ENCODE results near the gene EGFR.

The EGFR gene

GRCh38 chr7:55230014-55230413 lies 211.2 kb downstream of the EGFR start:
- intact Hi-C loops (cut with DNase I) = no loop called here
- DNase-seq = no peak

- intact Hi-C loops (cut with DNase I) = no loop called here
- no peak for DNase-seq
These were observed 213.0 kb downstream of the EGFR start for GRCh38 chr7:55231736-55232280.

- intact Hi-C loops (cut with DNase I) = no loop called here
- no peak for DNase-seq
These were observed 214.2 kb downstream of the EGFR start for GRCh38 chr7:55233001-55233400.

- DNase-seq = no peak
These were observed 215.6 kb downstream of the EGFR start for GRCh38 chr7:55234408-55234807.

GRCh38 chr7:55235115-55235514 lies 216.3 kb downstream of the EGFR start:
- no peak for DNase-seq
- intact Hi-C loops (cut with DNase I) = no loop called here

More at GRCh38 chr7:55234408-55234807, 215.6 kb downstream of the EGFR start:
- intact Hi-C loops (cut with DNase I) = no loop called here

- no peak for DNase-seq
- intact Hi-C loops (cut with DNase I) = no loop called here
These were observed 217.0 kb downstream of the EGFR start for GRCh38 chr7:55235801-55236200.

- intact Hi-C loops (cut with DNase I) = no loop called here
- no peak for DNase-seq
These were observed 217.7 kb downstream of the EGFR start for GRCh38 chr7:55236476-55236875.

- intact Hi-C loops (cut with DNase I) = no loop called here
- DNase-seq = no peak
These were observed 218.5 kb downstream of the EGFR start for GRCh38 chr7:55237156-55237893.

GRCh38 chr7:55239406-55239805 lies 220.6 kb downstream of the EGFR start:
- intact Hi-C loops (cut with DNase I) = no loop called here
- no peak for DNase-seq

GRCh38 chr7:55240418-55241142 lies 221.8 kb downstream of the EGFR start:
- no peak for DNase-seq
- intact Hi-C loops (cut with DNase I) = no loop called here

- DNase-seq = no peak
- intact Hi-C loops (cut with DNase I) = no loop called here
These were observed 223.1 kb downstream of the EGFR start for GRCh38 chr7:55241958-55242357.

- intact Hi-C loops (cut with DNase I) = no loop called here
- DNase-seq = no peak
These were observed 223.8 kb downstream of the EGFR start for GRCh38 chr7:55242613-55243012.

- no peak for DNase-seq
- intact Hi-C loops (cut with DNase I) = no loop called here
These were observed 225.4 kb downstream of the EGFR start for GRCh38 chr7:55244006-55244745.

- DNase-seq = no peak
- intact Hi-C loops (cut with DNase I) = no loop called here
These were observed 226.5 kb downstream of the EGFR start for GRCh38 chr7:55245271-55245723.

- intact Hi-C loops (cut with DNase I) = no loop called here
- DNase-seq = no peak
These were observed 227.4 kb downstream of the EGFR start for GRCh38 chr7:55246171-55246570.

GRCh38 chr7:55247428-55247827 lies 228.6 kb downstream of the EGFR start:
- intact Hi-C loops (cut with DNase I) = no loop called here
- DNase-seq = no peak

- no peak for DNase-seq
- intact Hi-C loops (cut with DNase I) = no loop called here
These were observed 229.7 kb downstream of the EGFR start for GRCh38 chr7:55248526-55248925.

GRCh38 chr7:55249332-55249731 lies 230.5 kb downstream of the EGFR start:
- DNase-seq = no peak
- intact Hi-C loops (cut with DNase I) = no loop called here

- intact Hi-C loops (cut with DNase I) = no loop called here
These were observed 231.5 kb downstream of the EGFR start for GRCh38 chr7:55250313-55250712.

GRCh38 chr7:55251313-55251712 lies 232.5 kb downstream of the EGFR start:
- intact Hi-C loops (cut with DNase I) = no loop called here
- no peak for DNase-seq

More at GRCh38 chr7:55250313-55250712, 231.5 kb downstream of the EGFR start:
- no peak for DNase-seq

GRCh38 chr7:55251911-55252310 lies 233.1 kb downstream of the EGFR start:
- intact Hi-C loops (cut with DNase I) = no loop called here
- DNase-seq = no peak
